K562 (cell line): ENCODE results near the gene OTUD5. TPM values are rescaled to one million over a fixed set of nuclear protein-coding genes. Genes with fewer than 3 reads are reported as not detected.

Experiments
- ATAC-seq: fragments of 200-7000 bp; cut with Tn5 transposase; 3 replicates; pipeline ENCODE4 v1.9.1; 2020; ENCODE audit warnings: moderate library complexity
- BruUV-seq: library from RNA; stranded (reverse); fragments of 400-500 nt; replicated peaks from 2 replicates; lab custom pipeline; 2021; lab: Mats Ljungman, UMichigan
- CTCF ChIA-PET: fragments of 300-600 bp; formaldehyde crosslinking; extraction: SDS; loops from one replicate; lab custom pipeline; 2021; ENCODE audit warnings: low intra/inter-chr PET ratio; lab: Yijun Ruan, JAX
- POLR2A ChIA-PET: fragments of 300-600, 350-650 bp; sonication (Branson Sonifier 250); formaldehyde crosslinking; extraction: SDS; loops from one replicate; lab custom pipeline; 2021; ENCODE audit warnings: antibody characterized with exemption, inconsistent platforms; lab: Yijun Ruan, JAX
- DNase-seq, 4 experiments: peaks; one replicate each; pipeline versions ENCODE4 v3.0.0 to v3.0.0-alpha.2; 2011 to 2018; ENCODE audit warnings: low spot score in 3 of 4, mixed read lengths in 3 of 4; ENCODE audit errors: extremely low read depth in 1 of 4
- FAIRE-seq: peaks from 2 replicates; lab custom pipeline; 2011; peaks lifted over from hg19 to GRCh38; lab: Jason Lieb, UNC
- H2AFZ ChIP-seq: 2 replicates; pipeline ENCODE4 v1.6.0; 2011; ENCODE audit warnings: low read depth, low read length, control low read depth, inconsistent platforms
- H3K27ac ChIP-seq: fragments of 200-600 bp; 3 replicates; pipeline ENCODE4 v1.8.0; 2011; ENCODE audit warnings: low read depth, mild to moderate bottlenecking, control low read depth, inconsistent platforms, low read length, moderate library complexity, mixed read lengths; ENCODE audit errors: extremely low read depth
- H3K27me3 ChIP-seq, 2 experiments: fragments of 300-600 bp in 1 of 2; 2 replicates in 1 of 2; 3 replicates in 1 of 2; pipeline versions ENCODE4 v1.6.0 to v1.8.0; 2011; ENCODE audit warnings: inconsistent platforms in 2 of 2, low read length in 2 of 2, mild to moderate bottlenecking in 1 of 2, mixed read lengths in 1 of 2, moderate library complexity in 1 of 2; ENCODE audit not compliant: control insufficient read depth in 2 of 2, insufficient read depth in 2 of 2
- H3K36me3 ChIP-seq: fragments of 300-600 bp; 3 replicates; pipeline ENCODE4 v1.8.0; 2011; ENCODE audit warnings: mild to moderate bottlenecking, low read length, inconsistent platforms; ENCODE audit not compliant: control insufficient read depth, insufficient read depth
- H3K4me1 ChIP-seq, 2 experiments: fragments of 200-600 bp in 1 of 2; replicated peaks in 1 of 2; 2 replicates in 1 of 2; 3 replicates in 1 of 2; pipeline versions ENCODE4 v1.5.1 to v1.8.0; 2011; ENCODE audit warnings: inconsistent platforms in 2 of 2, low read length in 2 of 2, mild to moderate bottlenecking in 1 of 2, mixed read lengths in 1 of 2, moderate library complexity in 1 of 2; ENCODE audit not compliant: control insufficient read depth in 2 of 2, insufficient read depth in 2 of 2
- H3K4me2 ChIP-seq: 2 replicates; pipeline ENCODE4 v1.6.1; 2011; ENCODE audit warnings: low read length, control low read depth, inconsistent platforms, mixed read lengths; ENCODE audit not compliant: insufficient read depth
- H3K4me3 ChIP-seq: fragments of 200-600 bp; sonication (generic), shearing (Covaris generic); 2 replicates; pipeline ENCODE4 v1.5.1; 2016; ENCODE audit warnings: control low read depth, inconsistent platforms
- H3K79me2 ChIP-seq: fragments of 200-600 bp; 3 replicates; pipeline ENCODE4 v1.8.0; 2011; ENCODE audit warnings: low read length, inconsistent platforms; ENCODE audit not compliant: control insufficient read depth, insufficient read depth
- H3K9ac ChIP-seq, 2 experiments: 2 replicates each; pipeline versions ENCODE4 v1.6.0 to v1.6.1; 2011; ENCODE audit warnings: low read depth in 2 of 2, low read length in 2 of 2, control low read depth in 1 of 2, inconsistent platforms in 1 of 2, mild to moderate bottlenecking in 1 of 2, mixed read lengths in 1 of 2; ENCODE audit not compliant: insufficient read depth in 1 of 2
- H3K9me1 ChIP-seq: one replicate; pipeline ENCODE4 v1.6.0; 2011; ENCODE audit warnings: inconsistent platforms, mild to moderate bottlenecking, low read length, moderate library complexity; ENCODE audit not compliant: control insufficient read depth, insufficient read depth
- H3K9me3 ChIP-seq: replicated peaks from 2 replicates; pipeline ENCODE4 v1.5.1; 2011; ENCODE audit warnings: low read depth, low read length, inconsistent platforms; ENCODE audit not compliant: control insufficient read depth, insufficient read depth
- H4K20me1 ChIP-seq: replicated peaks from 2 replicates; pipeline ENCODE4 v1.6.1; 2011; ENCODE audit warnings: low read length, inconsistent platforms, mixed read lengths; ENCODE audit not compliant: control insufficient read depth, insufficient read depth
- KLF6 ChIP-seq: fragments of 250-450 bp; sonication (Bioruptor Pico); IDR thresholded peaks from 2 replicates; pipeline ENCODE4 v1.4.0; 2020; ENCODE audit warnings: mild to moderate bottlenecking, moderate library complexity, borderline replicate concordance
- PHTF2 ChIP-seq: fragments of 250-450 bp; sonication (Bioruptor Pico); IDR thresholded peaks from 2 replicates; pipeline ENCODE4 v1.5.0; 2021; ENCODE audit warnings: mild to moderate bottlenecking
- SPI1 ChIP-seq: IDR thresholded peaks from 2 replicates; pipeline ENCODE4 v1.6.1; 2011; ENCODE audit warnings: low read depth, low read length, control low read depth, borderline replicate concordance
- TCF3 ChIP-seq: sonication (generic); formaldehyde crosslinking; IDR thresholded peaks from 2 replicates; pipeline ENCODE4 v1.4.0; 2020; ENCODE audit warnings: mild to moderate bottlenecking, missing genetic modification reagents
- WGBS: fragments of 100-300 bp; shearing (Covaris generic); methylation state at CpG from one replicate; pipeline ENCODE4 v1.1.6; 2016; ENCODE audit warnings: low coverage, mixed read lengths; ENCODE audit not compliant: insufficient coverage; ENCODE audit errors: missing lambda C conversion rate; 5-methylcytosine and 5-hydroxymethylcytosine counted together
- in situ Hi-C: fragments of 300-500 bp; cut with MboI; formaldehyde crosslinking; loops from 4 replicates; pipeline ENCODE4 v1.15.0; 2018; ENCODE audit warnings: inconsistent platforms, mixed read lengths
- intact Hi-C: fragments of 100-400 bp; cut with micrococcal nuclease; formaldehyde crosslinking; loops from 2 replicates; pipeline ENCODE4 v1.14.2; 2022
- polyA plus RNA-seq, 8 experiments: library from polyadenylated mRNA; depleted of rRNA in 4 of 8; stranded (reverse) in 5 of 8; unstranded in 3 of 8; fragments of >200 nt; fragmentation: Nextera tagmentation in 2 of 8; fragmentation: Illumina TruSeq in 1 of 8; extraction: Ambion mirVana in 2 of 8; extraction: Trizol in 1 of 8; gene quantifications; 2 replicates each; pipeline versions ENCODE4 v1.2.1 to v1.2.3, GENCODE V29; 2011 to 2014; ENCODE audit warnings: inconsistent platforms in 1 of 8, missing spikeins in 1 of 8
- total RNA-seq, 7 experiments: library from RNA; depleted of rRNA in 6 of 7; stranded (reverse); fragments of >200 nt in 6 of 7; fragmentation: Illumina TruSeq in 2 of 7; extraction: Trizol in 2 of 7; gene quantifications; 2 replicates each; pipeline versions ENCODE4 v1.2.1 to v1.2.3, GENCODE V29; 2011 to 2021; ENCODE audit warnings: low replicate concordance in 1 of 7
- TF ChIP-seq, protein P1 (sequence below): sonication (generic); IDR thresholded peaks from 2 replicates; pipeline ENCODE4 v1.6.1; 2016
- TF ChIP-seq, protein P2 (sequence below): fragments of 250-450 bp; sonication (Bioruptor Pico); IDR thresholded peaks from 2 replicates; pipeline ENCODE4 v1.6.1; 2021; ENCODE audit warnings: mild to moderate bottlenecking
- TF ChIP-seq, protein P3 (sequence below): sonication (generic); formaldehyde crosslinking; IDR thresholded peaks from 2 replicates; pipeline ENCODE4 v1.8.0; 2022; ENCODE audit warnings: mild to moderate bottlenecking, missing genetic modification reagents, borderline replicate concordance
- TF ChIP-seq, protein P4 (sequence below): fragments of 250-450 bp; sonication (Bioruptor Pico); IDR thresholded peaks from 2 replicates; pipeline ENCODE4 v1.8.0; 2021; ENCODE audit warnings: moderate library complexity, mild to moderate bottlenecking, inconsistent platforms

Gene OTUD5
- total and polyA plus RNA-seq, 9 of the 15 experiments (the other 6 are each of a cell fraction or from before 2014, with no cell fraction given), result 3.6 to 102 (median 59.0) TPM

DNA sequence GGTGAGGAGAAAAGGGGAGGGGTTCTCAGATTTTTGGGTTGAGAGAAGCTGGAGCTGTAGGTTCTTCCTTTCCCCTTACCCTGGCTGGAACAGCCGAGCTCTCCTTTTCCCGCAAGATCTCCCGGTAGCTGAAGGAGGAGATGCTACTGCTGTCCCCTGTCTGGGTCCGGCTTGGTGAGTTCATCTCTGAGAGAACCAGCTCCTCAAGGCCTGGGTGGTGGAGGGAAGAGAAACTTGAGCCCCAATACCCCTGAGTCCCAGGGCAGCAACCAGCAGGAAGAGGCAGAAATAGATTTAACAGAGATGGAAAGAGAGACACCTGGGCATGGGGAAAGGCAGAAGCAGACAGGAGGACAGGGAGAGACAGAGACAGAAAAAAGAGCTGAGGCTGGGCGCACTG is 20.8 kb upstream of the OTUD5 start (continued):
- TF ChIP-seq, protein P1, sequence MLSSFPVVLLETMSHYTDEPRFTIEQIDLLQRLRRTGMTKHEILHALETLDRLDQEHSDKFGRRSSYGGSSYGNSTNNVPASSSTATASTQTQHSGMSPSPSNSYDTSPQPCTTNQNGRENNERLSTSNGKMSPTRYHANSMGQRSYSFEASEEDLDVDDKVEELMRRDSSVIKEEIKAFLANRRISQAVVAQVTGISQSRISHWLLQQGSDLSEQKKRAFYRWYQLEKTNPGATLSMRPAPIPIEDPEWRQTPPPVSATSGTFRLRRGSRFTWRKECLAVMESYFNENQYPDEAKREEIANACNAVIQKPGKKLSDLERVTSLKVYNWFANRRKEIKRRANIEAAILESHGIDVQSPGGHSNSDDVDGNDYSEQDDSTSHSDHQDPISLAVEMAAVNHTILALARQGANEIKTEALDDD, result no peak
- TF ChIP-seq KLF6 (CRISPR knock-in tag), result no peak
- no peak for TF ChIP-seq PHTF2 (CRISPR knock-in tag)
- TF ChIP-seq TCF3 (CRISPR knock-in tag), result no peak

DNA sequence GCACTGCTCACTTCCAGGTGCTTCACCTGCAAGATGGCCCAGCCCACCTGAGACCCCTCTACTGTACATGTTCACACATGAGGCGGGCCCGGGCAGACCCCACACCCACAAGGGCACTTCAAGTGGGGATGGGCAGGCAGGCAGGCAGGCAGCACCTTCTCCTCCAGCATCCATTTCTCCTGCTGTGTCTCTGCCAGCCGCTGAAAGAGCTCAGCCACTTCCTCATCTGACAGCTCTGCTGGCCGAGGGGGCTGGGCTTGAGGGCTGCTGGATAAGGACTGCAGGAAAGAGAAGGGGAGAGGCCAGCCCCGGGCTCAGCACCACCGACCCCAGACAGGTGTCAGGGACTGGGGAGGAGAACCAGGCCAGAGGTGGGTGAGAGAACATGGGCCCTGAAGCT is 18.7 kb upstream of the OTUD5 start:
- no TSS peak for BruUV-seq

More for the DNA sequence above, 18.7 kb upstream of the OTUD5 start:
- ATAC-seq (no peak), FAIRE-seq (no peak), DNase-seq (no peak)
- Histone ChIP-seq H3K79me2 (no peaks in the 10 kb centered on the region), H3K9ac (0 out of 4 replicates have a peak overlapping the region, but pooled peaks of 1 of the 2 experiments have one; percentile 7), H2AFZ (no peak overlapping the region), H3K27ac (no peak overlapping the region), H3K36me3 (peaks cover 37% of the 10 kb centered on the region; the same call in 2 of the 3 replicates), H3K27me3 (no peaks in the 10 kb centered on the region), H4K20me1 (no peaks in the 10 kb centered on the region), H3K9me3 (no peaks in the 10 kb centered on the region), H3K9me1 (no peaks in the 10 kb centered on the region), H3K4me3 (no peak overlapping the region), H3K4me2 (no peak overlapping the region), H3K4me1 (peaks cover 15 to 20% of the 10 kb centered on the region in 2 experiments; a peak in 4 of 5 replicates)
- ChIA-PET CTCF (no interaction called here), POLR2A (no interaction called here)
- WGBS, result 72% methylated on average over 2 of the region's 6 CpGs
- peak; percentile 72; the same call in 1 of the 2 replicates for TF ChIP-seq SPI1
- TF ChIP-seq, protein P2, sequence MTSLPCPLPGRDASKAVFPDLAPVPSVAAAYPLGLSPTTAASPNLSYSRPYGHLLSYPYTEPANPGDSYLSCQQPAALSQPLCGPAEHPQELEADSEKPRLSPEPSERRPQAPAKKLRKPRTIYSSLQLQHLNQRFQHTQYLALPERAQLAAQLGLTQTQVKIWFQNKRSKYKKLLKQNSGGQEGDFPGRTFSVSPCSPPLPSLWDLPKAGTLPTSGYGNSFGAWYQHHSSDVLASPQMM (CRISPR knock-in tag), result no peak
- TF ChIP-seq, protein P3, sequence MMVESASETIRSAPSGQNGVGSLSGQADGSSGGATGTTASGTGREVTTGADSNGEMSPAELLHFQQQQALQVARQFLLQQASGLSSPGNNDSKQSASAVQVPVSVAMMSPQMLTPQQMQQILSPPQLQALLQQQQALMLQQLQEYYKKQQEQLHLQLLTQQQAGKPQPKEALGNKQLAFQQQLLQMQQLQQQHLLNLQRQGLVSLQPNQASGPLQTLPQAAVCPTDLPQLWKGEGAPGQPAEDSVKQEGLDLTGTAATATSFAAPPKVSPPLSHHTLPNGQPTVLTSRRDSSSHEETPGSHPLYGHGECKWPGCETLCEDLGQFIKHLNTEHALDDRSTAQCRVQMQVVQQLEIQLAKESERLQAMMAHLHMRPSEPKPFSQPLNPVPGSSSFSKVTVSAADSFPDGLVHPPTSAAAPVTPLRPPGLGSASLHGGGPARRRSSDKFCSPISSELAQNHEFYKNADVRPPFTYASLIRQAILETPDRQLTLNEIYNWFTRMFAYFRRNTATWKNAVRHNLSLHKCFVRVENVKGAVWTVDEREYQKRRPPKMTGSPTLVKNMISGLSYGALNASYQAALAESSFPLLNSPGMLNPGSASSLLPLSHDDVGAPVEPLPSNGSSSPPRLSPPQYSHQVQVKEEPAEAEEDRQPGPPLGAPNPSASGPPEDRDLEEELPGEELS (CRISPR knock-in tag), result no peak
- TF ChIP-seq, protein P4, sequence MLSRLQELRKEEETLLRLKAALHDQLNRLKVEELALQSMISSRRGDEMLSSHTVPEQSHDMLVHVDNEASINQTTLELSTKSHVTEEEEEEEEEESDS (CRISPR knock-in tag), result no peak
- intact Hi-C loops (no loop called here), in situ Hi-C loops (loop anchor here (10.0 kb wide), 1 partner anchor 129 kb away; no protein-coding TSS in a partner anchor)
